Effector memory CD4-positive, alpha-beta T cell (primary cell): ENCODE measurements around the gene FLII.

ENCODE experiments used
- DNase-seq, 3 donors: peaks; one replicate each; pipeline ENCODE4 v3.0.0-alpha.2; 2020
- H3K27ac ChIP-seq: 2 replicates; pipeline ENCODE4 v1.7.0; 2013; ENCODE audit warnings: mild to moderate bottlenecking, low read length, moderate library complexity; ENCODE audit not compliant: insufficient read depth, poor library complexity, severe bottlenecking
- H3K27me3 ChIP-seq: replicated peaks from 2 replicates; pipeline ENCODE4 v1.7.0; 2013; ENCODE audit warnings: mild to moderate bottlenecking, low read length; ENCODE audit not compliant: insufficient read depth, control insufficient read depth, poor library complexity, severe bottlenecking
- H3K36me3 ChIP-seq: 2 replicates; pipeline ENCODE4 v1.7.0; 2013; ENCODE audit warnings: mild to moderate bottlenecking, low read length, moderate library complexity; ENCODE audit not compliant: control insufficient read depth, insufficient read depth
- H3K4me1 ChIP-seq: 2 replicates; pipeline ENCODE4 v1.7.0; 2013; ENCODE audit warnings: low read length, mild to moderate bottlenecking; ENCODE audit not compliant: control insufficient read depth, insufficient read depth, poor library complexity, severe bottlenecking
- H3K4me3 ChIP-seq: 2 replicates; pipeline ENCODE4 v1.7.0; 2013; ENCODE audit warnings: low read length, low read depth, mild to moderate bottlenecking; ENCODE audit not compliant: insufficient read depth, poor library complexity, severe bottlenecking
- H3K9me3 ChIP-seq: 2 replicates; pipeline ENCODE4 v1.7.0; 2013; ENCODE audit warnings: mild to moderate bottlenecking, low read length, moderate library complexity; ENCODE audit not compliant: control insufficient read depth

Gene FLII

GRCh38 chr17:18253187-18253884, 5.2 kb downstream of the FLII start:
- Histone ChIP-seq H3K4me1 (peaks cover 16% of the 10 kb centered on the region), H3K27ac (no peak overlapping the region), H3K36me3 (peaks cover 68% of the 10 kb centered on the region), H3K27me3 (no peaks in the 10 kb centered on the region), H3K9me3 (no peaks in the 10 kb centered on the region), H3K4me3 (no peak overlapping the region)
- no peak for DNase-seq

- peaks cover 8% of the 10 kb centered on the region for H3K4me1 ChIP-seq
- peaks cover 80% of the 10 kb centered on the region for H3K36me3 ChIP-seq
- H3K27ac ChIP-seq, result no peak overlapping the region
- no peak overlapping the region for H3K4me3 ChIP-seq
- H3K27me3 ChIP-seq, result no peaks in the 10 kb centered on the region
- no peak for DNase-seq
- no peaks in the 10 kb centered on the region for H3K9me3 ChIP-seq
These were observed 6.4 kb downstream of the FLII start for GRCh38 chr17:18252160-18252559.

- peaks cover 86% of the 10 kb centered on the region for H3K36me3 ChIP-seq
- H3K4me1 ChIP-seq, result no peaks in the 10 kb centered on the region
- no peak overlapping the region for H3K4me3 ChIP-seq
- DNase-seq, result no peak
- no peaks in the 10 kb centered on the region for H3K27me3 ChIP-seq
- H3K9me3 ChIP-seq, result no peaks in the 10 kb centered on the region
- H3K27ac ChIP-seq, result no peak overlapping the region
These were observed 7.3 kb downstream of the FLII start for GRCh38 chr17:18251204-18251603.

GRCh38 chr17:18250708-18251107, 7.8 kb downstream of the FLII start:
- H3K27ac ChIP-seq, result no peak overlapping the region
- H3K4me1 ChIP-seq, result no peaks in the 10 kb centered on the region
- no peaks in the 10 kb centered on the region for H3K27me3 ChIP-seq
- H3K9me3 ChIP-seq, result no peaks in the 10 kb centered on the region
- DNase-seq, result no peak
- H3K36me3 ChIP-seq, result peaks cover 87% of the 10 kb centered on the region
- no peak overlapping the region for H3K4me3 ChIP-seq

- no peak for DNase-seq
- Histone ChIP-seq H3K9me3 (no peaks in the 10 kb centered on the region), H3K4me3 (no peak overlapping the region), H3K4me1 (no peaks in the 10 kb centered on the region), H3K27me3 (no peaks in the 10 kb centered on the region), H3K36me3 (peaks cover 87% of the 10 kb centered on the region), H3K27ac (no peak overlapping the region)
These were observed 8.3 kb downstream of the FLII start for GRCh38 chr17:18250259-18250658.

- H3K27ac ChIP-seq, result no peak overlapping the region
- no peaks in the 10 kb centered on the region for H3K9me3 ChIP-seq
- H3K27me3 ChIP-seq, result no peaks in the 10 kb centered on the region
- H3K4me1 ChIP-seq, result no peaks in the 10 kb centered on the region
- H3K4me3 ChIP-seq, result no peak overlapping the region
- no peak for DNase-seq
- peaks cover 82% of the 10 kb centered on the region for H3K36me3 ChIP-seq
These were observed 9.7 kb downstream of the FLII start for GRCh38 chr17:18248811-18249210.

GRCh38 chr17:18248300-18248731, 10.2 kb downstream of the FLII start:
- no peak overlapping the region for H3K27ac ChIP-seq
- DNase-seq, result peak; percentile 28 to 45 (median 34)
- peaks cover 78% of the 10 kb centered on the region for H3K36me3 ChIP-seq

GRCh38 chr17:18247613-18248001, 10.9 kb downstream of the FLII start:
- no peak overlapping the region for H3K27ac ChIP-seq
- H3K36me3 ChIP-seq, result peaks cover 74% of the 10 kb centered on the region
- no peak for DNase-seq
- no peaks in the 10 kb centered on the region for H3K9me3 ChIP-seq
- H3K4me1 ChIP-seq, result no peaks in the 10 kb centered on the region
- H3K27me3 ChIP-seq, result no peaks in the 10 kb centered on the region
- no peak overlapping the region for H3K4me3 ChIP-seq

More at GRCh38 chr17:18248300-18248731, 10.2 kb downstream of the FLII start:
- H3K4me3 ChIP-seq, result no peak overlapping the region
- H3K27me3 ChIP-seq, result no peaks in the 10 kb centered on the region
- no peaks in the 10 kb centered on the region for H3K4me1 ChIP-seq
- no peaks in the 10 kb centered on the region for H3K9me3 ChIP-seq

GRCh38 chr17:18246880-18247612, 11.5 kb downstream of the FLII start:
- H3K4me3 ChIP-seq, result no peak overlapping the region
- H3K27ac ChIP-seq, result no peak overlapping the region
- no peak for DNase-seq
- H3K27me3 ChIP-seq, result no peaks in the 10 kb centered on the region
- H3K36me3 ChIP-seq, result peaks cover 68% of the 10 kb centered on the region
- H3K4me1 ChIP-seq, result no peaks in the 10 kb centered on the region
- no peaks in the 10 kb centered on the region for H3K9me3 ChIP-seq

- Histone ChIP-seq H3K4me3 (no peak overlapping the region), H3K36me3 (peaks cover 60% of the 10 kb centered on the region), H3K27me3 (no peaks in the 10 kb centered on the region), H3K9me3 (no peaks in the 10 kb centered on the region), H3K4me1 (no peaks in the 10 kb centered on the region), H3K27ac (no peak overlapping the region)
- DNase-seq, result no peak
These were observed 12.3 kb downstream of the FLII start for GRCh38 chr17:18246109-18246725.
